Measurements from ENCODE around the gene ANKRD44. TPM values are rescaled to one million over a fixed set of nuclear protein-coding genes. Genes with fewer than 3 reads are reported as not detected.

Gene ANKRD44
- total RNA-seq, 1 donor from 2014 or later = 5.6 TPM

- no peak for DNase-seq
These were observed 105.9 kb downstream of the ANKRD44 start for GRCh38 chr2:197204519-197205250.

DNA sequence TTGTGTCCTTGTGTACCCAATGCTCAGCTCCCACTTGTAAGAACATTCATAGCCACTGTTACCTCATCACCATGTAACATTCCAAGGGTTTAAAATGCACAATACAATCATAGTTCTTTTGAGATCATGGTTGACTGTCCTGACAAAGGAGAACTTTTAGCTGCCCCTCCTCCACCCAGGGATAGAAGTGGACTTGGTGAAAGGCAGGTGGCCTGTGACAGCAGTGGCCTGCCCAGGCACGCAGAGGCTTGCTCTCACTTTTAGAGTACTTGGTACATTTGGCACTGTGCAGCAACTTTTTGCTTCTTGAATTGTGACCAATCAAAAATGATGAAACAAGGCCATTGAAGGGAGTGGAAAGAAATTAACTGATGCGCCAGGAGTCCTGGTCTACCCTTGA, 108.7 kb downstream of the ANKRD44 start:
- DNase-seq = no peak

DNA sequence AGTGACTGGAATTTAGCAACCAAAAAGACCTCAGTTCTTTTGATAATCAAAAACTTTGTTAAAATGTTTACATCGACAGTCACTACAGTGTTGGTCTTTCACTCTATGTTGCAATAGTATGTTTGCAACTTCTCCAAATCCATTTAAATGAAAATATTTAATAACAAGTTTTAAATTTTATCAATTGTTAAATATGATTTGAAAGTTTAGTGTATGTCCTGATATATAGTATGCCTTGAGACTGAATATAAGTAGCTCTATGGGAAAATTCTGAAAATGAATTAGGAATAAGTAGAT, 109.9 kb downstream of the ANKRD44 start:
- no peak for DNase-seq

GRCh38 chr2:197200051-197200761, 110.4 kb downstream of the ANKRD44 start:
- DNase-seq = no peak

GRCh38 chr2:197198890-197199289, 111.7 kb downstream of the ANKRD44 start:
- peak; percentile 16 for DNase-seq

- DNase-seq = no peak
These were observed 112.7 kb downstream of the ANKRD44 start for GRCh38 chr2:197197895-197198311.

DNA sequence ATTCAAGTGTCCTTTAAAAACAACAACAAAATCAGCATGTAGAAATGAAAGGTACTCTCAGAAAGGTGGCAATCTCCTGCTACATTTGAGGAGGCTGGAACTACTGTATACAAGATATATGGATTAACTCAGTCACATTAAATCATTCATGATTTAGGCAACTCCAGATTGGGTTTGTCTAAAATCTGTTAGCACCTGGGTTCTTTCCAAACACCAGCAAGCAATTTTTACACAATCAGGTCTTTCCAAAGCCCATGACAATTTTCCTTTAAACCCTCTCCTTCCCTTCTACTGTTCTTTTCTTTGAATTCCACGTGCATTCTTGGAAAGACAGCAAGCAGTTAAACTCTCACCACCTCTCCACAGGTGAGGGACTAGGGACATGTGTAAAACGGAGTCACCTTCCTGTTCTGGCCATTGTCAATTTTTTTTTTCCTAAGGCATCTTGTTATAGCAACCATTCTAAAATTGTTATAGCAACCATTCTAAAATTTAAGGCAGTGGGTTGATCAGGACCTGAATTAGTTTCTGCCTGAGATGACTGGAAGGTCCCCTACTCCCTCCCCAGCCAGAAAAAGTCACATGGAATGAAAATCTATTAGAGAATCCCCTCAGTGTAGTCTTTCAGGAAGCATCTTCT, 113.9 kb downstream of the ANKRD44 start:
- DNase-seq = peak; percentile 31

- peak; percentile 66 for DNase-seq
These were observed 115.1 kb downstream of the ANKRD44 start for GRCh38 chr2:197195518-197195917.

GRCh38 chr2:197191940-197192322, 118.6 kb downstream of the ANKRD44 start:
- DNase-seq = no peak

DNA sequence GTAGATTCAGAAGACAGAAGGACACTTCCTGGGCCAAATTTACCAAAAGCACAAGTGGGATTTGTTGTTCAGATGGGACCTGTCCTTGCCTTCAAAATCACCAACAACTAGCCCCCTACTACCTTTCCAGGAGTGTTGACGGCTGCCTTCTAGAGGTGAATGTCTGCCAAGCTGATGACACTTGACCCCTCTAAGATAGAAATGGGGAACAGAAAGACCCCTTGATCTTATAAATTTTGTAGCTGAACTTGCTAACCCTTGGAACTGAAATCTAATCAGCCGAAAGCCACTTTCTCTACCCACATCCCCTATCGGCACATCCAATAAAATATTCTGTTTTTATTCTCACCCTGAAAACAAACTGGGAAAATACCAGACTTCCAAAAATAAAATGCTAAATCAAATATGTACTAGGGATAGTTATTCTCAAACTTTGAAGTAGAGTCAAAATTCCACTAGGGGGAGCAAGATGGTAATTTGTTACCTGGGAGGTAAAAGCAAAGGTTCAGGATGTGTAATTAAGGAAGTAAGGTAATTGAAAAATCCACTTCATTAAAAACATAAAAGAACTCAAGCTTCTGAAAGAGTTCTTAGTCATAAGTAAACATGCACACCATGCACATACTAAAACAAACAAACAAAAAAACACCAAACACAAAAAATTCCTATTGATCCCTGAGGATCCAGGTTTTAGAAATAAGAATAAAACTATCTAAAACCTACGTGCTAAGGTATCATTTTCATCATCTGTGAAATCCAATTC, 119.2 kb downstream of the ANKRD44 start:
- DNase-seq = peak; percentile 65

DNA sequence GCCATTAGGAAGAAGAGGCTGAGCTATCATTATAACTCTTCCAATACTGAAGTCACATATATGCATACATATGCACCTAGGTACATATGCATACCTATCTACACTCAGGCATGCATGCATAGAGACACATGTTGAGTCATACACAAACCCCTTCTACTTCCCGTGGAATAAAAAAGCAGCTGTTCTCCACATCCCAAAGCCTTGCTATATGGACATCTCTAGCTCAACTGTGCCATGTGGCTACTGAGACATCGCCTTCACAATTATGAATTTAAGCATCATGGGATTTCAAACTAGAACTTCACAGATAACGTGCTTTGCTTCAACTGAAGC, 120.5 kb downstream of the ANKRD44 start:
- DNase-seq = no peak

DNA sequence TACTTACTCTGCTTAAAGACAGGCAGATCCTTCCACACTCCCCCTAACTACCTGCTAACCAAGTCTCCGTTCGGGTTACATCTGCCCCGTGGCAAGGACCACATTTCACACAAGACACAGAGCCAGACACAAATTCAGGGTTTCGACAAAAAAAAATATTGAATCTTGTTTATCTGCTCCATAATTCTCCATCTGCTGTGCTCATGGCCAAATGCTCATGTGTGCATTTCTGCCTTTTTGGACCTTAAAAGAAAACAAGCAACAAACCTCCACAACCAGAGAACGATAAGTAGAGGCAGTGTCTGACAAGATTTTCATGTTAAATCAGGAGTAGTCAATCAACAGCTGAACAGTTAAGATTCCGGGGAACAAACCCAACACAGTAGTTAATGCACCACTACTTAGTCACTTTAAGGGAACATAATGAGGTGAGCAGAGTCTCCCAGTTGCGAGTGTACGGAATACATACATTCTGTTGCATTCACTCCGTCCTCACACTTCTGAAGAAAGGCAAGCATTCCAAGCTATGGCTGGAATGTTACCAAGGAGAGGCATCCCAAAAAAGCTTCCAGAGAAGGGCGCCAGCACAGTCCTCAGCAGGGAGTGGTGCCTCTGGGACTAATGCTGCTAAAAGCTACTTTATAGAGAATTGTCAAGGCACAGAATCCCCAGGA, 121.0 kb downstream of the ANKRD44 start:
- DNase-seq = no peak

DNA sequence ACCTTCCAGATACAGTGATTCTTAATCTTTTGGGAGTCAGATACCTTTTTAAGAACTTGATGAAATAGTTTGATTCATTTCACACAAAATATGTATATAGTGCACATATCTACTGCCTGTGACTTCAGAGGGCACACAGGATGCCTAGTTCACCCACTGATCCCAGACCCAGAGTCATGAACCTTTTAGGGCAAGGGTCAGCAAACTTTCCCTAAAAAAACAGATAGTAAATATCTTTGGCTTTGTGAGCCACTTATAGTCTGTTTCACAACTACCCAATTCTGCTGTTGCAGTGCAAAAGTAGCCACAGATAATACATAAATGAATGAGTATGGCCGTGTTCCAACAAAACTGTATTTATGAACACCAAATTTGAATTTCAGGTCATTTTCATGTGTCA, 124.9 kb downstream of the ANKRD44 start:
- DNase-seq = no peak

DNA sequence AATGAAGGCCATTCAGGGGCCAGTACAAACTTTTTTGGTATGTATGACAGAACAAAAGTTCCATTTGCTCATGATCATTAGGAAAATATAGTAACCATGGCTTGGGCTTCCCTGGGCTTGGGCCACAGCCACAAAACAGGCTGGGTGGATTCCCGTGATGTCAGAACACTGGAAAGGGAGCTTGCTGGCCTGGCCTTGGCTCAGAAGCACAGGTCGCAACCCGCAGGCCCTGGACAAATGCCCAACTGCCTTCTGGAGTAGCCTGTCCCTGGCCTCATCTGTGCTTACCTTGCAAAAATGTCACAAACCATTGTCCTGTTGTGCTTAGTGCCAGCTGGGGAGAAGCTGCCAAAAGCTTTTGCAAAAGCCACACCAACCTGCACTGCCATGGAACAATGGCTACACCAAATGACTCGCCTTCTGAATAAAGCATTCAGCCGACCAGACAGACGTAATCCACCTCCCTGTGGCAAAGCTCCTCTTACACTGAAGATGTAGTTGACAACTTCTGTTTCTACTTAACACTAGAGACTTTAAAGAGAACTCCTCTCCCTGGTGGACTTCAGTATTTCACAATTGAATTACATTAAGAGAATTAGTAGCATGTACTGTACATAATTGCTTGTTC, 125.5 kb downstream of the ANKRD44 start:
- peak; percentile 48 for DNase-seq

DNA sequence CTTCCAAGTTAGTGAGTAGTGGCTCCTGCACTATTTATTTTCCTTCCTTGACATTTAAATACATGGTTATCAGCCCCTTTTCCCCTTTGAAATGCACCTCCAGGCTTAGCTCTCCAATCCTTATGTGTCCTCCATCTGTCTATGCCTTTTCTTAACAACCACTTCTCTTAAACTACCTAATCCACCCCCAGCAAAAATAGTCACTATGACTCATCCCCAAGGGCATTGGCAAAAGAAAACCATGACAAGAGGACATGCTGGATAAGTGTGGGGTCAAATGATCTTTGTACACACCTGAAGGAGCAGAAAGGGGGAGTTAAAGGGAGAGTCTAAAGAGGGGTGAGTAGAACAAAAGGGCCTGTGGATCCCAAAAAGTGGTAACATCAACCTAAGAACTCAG, 127.2 kb downstream of the ANKRD44 start:
- no peak for DNase-seq

DNA sequence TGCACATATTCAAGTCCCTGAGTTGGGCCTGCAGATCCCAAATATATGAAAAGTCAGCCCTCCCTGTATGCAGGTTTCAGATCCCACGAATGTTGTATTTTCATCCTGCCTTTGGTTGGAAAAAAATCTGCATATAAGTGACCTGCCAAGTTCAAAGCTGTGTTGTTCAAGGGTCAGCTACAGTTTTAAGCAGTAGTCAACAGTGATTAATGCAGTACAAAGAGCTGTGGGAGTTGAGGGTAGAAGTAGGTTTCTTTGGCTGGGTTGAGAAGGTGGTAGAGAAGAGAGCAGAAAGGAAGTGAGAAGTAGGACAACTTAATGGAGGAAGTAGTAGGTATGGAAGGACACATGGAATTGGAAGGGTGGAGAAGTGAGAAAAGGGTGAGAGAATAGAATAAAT, 127.9 kb downstream of the ANKRD44 start:
- DNase-seq = no peak

- DNase-seq = no peak
These were observed 129.1 kb downstream of the ANKRD44 start for GRCh38 chr2:197181491-197181890.

DNA sequence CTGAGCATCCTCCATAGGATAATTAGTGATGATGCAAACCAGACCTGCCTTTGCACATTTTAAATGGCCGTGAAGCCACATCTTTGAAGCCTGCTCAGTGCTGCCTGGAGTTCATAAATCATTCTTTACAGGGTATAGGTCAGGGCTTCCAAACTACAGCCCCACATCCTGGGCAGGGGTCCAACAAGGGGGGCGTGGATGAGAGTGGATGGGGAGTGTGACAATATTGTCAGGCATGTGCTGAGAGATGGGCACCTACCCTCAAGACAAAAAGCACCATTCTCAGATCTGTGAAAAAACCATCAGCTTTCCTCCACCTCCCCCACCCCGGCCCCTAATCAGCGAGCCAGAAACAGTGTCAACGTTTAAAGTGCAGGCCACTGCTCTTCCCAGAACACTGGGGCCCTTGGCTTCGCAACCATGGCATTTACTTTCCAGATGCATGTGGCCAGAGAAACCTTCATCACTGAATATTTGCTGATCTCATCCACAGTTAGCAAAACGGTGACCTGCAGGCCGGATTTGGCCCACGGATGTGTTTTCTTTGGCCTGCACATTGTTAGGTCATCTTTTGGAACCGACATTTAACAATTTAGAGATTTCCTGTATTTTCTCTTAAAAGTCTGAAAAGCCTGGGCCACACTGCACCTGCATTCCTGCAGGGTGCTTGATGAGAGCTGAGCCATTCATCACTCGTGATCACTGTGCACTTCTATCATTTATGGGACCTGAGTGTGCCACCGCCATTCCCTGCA, 130.7 kb downstream of the ANKRD44 start:
- DNase-seq = peak; percentile 87

DNA sequence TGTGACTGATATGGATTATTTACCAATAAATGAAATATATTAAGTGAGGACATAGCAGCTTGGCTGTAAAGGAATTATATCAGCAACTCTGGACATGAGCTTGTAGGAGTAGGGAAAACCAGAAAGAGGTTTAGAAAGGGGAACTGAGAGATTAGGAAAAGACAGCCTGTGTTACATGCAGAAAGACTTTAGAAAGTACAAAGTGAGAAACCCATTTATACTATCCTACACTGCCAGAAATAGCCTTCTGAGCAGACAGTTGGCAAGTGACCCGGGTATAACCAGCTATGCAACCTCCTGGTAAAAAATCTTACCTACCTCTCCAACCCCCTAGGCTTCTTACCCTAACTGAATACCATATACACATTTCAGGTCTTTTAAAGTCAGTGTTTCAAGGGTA, 134.1 kb downstream of the ANKRD44 start:
- DNase-seq = no peak

DNA sequence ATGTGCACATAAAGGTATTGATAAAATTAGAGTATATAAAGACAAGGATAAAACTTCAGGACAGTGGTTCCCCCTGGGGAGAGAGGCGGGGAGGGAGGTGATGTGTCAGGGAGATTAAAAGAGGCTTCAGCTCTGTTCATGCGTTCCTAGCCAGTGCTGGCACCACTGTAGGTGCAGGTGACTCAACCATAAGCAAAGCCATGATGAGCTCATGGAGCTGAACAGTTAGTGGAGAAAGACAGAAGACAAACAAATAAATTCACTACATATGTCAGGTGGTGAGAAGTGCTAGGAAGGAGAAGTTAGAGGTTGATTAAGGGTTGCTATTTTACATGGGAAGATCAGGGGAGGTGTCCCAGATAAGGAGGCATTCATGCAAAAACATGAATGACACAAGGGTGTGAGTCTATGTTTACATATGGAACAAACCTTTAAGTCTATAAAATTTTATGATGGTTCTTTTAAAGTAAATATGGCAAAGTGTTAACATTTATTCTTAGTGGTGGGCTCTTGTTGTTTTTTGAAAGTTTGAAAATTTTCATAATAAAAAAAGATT, 136.0 kb downstream of the ANKRD44 start:
- peak; percentile 35 for DNase-seq

GRCh38 chr2:197171582-197171981, 139.0 kb downstream of the ANKRD44 start:
- no peak for DNase-seq
